ENCODE data around the gene GPN1. TPM values are rescaled to one million over a fixed set of nuclear protein-coding genes. Genes with fewer than 3 reads are reported as not detected.
A peak's percentile ranks its signal among the peaks of the same experiment; 100 is the strongest.

GPN1 gene
- total RNA-seq (ENCODE audit: unreplicated experiment), result 37.5 TPM
- long read RNA-seq, transcript GPN1-212 (14 exons, 1,832 nt), result major isoform, 45 of 53 reads
- long read RNA-seq, partial matches to known transcripts, result 0 of 53 reads
- long read RNA-seq, other reads (novel, unspliced or antisense), result 8 of 53 reads

DNA sequence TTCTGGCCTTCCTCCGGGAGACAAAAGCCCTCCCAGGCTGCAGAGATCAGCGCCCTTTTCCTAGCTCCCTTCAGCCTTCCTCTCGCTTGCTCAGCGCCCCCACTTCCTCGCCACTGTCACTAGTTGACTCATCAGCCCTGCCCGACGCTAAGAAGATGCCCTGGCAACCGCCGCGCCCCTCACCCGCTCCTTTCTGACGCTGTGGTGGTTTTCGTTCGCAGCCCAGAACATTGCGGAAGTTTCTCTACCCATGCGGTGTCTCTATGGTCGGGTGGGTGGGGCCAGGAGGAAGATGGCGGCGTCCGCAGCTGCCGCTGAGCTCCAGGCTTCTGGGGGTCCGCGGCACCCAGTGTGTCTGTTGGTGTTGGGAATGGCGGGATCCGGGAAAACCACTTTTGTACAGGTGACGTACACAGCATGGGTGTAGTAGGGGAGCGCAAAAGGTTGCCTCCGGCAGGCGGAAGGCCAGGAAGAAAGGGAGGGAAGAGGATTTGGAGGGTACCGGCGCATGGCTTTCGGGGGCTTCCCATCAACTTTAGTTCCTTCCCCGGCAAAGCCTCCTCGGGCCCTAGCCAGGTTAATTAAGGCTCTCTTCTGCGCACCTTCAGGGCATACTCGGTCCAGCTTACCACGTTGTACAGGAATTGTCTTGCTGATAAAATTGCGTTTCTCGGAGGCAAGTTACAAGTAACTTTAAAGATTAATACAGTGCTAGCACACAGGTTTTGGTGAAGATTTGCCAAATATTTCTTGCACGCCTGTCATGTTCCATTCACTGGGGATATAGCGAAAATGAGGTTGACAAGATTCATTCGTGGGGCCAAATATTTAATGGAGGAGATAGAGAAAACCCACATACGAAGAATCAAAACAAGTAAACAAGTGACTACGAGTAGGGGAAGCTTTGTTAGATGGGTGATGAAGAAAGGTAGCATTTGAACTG lies at the start of gene GPN1, which contains the start of gene CCDC121:
GPN1 (plus strand) TSS at position 284 of the 943 bp plus-strand sequence; CDS start at position 293, 9 bp downstream.
CCDC121 (minus strand) TSS at position 246 of the 943 bp plus-strand sequence. CDS start 1,213 bp downstream, outside the sequence.
- H3K27ac Mint-ChIP-seq (ENCODE audit: unreplicated experiment), result peak within 1 kb of the TSS; percentile 56
- DNase-seq, result peak; percentile 87
- peaks cover 7% of the 10 kb centered on the region for H3K4me1 Mint-ChIP-seq (ENCODE audit: low read depth, unreplicated experiment)
- no peaks in the 10 kb centered on the region for H3K9me3 Mint-ChIP-seq (ENCODE audit: unreplicated experiment)
- H3K36me3 Mint-ChIP-seq (ENCODE audit: unreplicated experiment), result no peaks in the 10 kb centered on the region
- peaks cover 2% of the 10 kb centered on the region for H3K27me3 Mint-ChIP-seq (ENCODE audit: unreplicated experiment)
- H3K4me3 Mint-ChIP-seq (ENCODE audit: unreplicated experiment), result no peak within 1 kb of the TSS
- no peak for TF ChIP-seq CTCF (IDR thresholded peaks at IDR 0.05; ENCODE audit: partially characterized antibody, unreplicated experiment)

DNA sequence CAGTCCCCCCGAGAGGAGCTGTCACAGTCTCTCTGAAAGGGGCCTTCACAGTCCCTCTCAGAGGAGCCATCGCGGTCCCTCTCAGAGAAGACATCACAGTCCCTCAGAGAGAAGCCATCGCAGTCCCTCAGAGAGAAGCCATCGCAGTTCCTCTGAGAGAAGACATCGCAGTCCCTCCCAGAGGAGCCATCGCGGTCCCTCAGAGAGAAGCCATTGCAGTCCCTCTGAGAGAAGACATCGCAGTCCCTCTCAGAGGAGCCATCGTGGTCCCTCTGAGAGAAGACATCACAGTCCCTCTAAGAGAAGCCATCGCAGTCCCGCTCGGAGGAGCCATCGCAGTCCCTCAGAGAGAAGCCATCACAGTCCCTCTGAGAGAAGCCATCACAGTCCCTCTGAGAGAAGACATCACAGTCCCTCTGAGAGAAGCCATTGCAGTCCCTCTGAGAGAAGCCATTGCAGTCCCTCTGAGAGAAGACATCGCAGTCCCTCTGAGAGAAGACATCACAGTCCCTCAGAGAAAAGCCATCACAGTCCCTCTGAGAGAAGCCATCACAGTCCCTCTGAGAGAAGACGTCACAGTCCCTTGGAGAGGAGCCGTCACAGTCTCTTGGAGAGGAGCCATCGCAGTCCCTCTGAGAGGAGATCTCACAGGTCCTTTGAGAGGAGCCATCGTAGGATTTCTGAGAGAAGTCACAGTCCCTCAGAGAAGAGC lies 47.3 kb upstream of the GPN1 start:
- TF ChIP-seq CTCF (IDR thresholded peaks at IDR 0.05; ENCODE audit: partially characterized antibody, unreplicated experiment), result no peak
- Mint-ChIP-seq H3K36me3 (ENCODE audit: unreplicated experiment) (peaks cover 35% of the 10 kb centered on the region), H3K27ac (ENCODE audit: unreplicated experiment) (no peak overlapping the region), H3K4me3 (ENCODE audit: unreplicated experiment) (peak overlapping the region; percentile 99), H3K4me1 (ENCODE audit: low read depth, unreplicated experiment) (peaks cover 10% of the 10 kb centered on the region), H3K9me3 (ENCODE audit: unreplicated experiment) (peaks cover 19% of the 10 kb centered on the region), H3K27me3 (ENCODE audit: unreplicated experiment) (peaks cover 8% of the 10 kb centered on the region)
- no peak for DNase-seq

DNA sequence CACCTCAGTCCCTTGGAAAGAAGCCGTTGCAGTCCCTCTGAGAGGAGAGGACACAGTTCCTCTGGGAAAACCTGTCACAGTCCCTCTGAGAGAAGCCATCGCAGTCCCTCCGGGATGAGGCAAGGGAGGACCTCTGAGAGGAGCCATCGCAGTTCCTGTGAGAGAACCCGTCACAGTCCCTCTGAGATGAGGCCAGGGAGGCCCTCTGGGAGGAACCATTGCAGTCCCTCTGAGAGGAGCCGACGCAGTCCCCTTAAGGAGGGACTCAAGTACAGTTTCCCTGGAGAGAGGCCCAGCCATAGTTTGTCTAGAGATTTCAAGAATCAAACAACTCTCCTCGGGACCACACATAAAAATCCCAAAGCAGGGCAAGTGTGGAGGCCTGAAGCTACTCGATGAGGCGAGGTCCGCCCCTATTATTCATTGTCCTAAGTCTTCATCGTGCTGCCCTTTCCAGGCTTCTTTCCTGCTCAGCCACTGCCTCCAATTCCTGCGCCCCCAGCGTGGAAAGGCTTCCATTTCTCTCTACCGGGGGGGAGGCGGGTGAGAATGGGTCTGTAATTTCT lies 46.6 kb upstream of the GPN1 start:
- Mint-ChIP-seq H3K4me3 (ENCODE audit: unreplicated experiment) (peak overlapping the region; percentile 99), H3K36me3 (ENCODE audit: unreplicated experiment) (peaks cover 33% of the 10 kb centered on the region), H3K4me1 (ENCODE audit: low read depth, unreplicated experiment) (peaks cover 10% of the 10 kb centered on the region), H3K27ac (ENCODE audit: unreplicated experiment) (peak overlapping the region; percentile 90), H3K27me3 (ENCODE audit: unreplicated experiment) (peaks cover 8% of the 10 kb centered on the region), H3K9me3 (ENCODE audit: unreplicated experiment) (peaks cover 19% of the 10 kb centered on the region)
- DNase-seq, result no peak
- TF ChIP-seq CTCF (IDR thresholded peaks at IDR 0.05; ENCODE audit: partially characterized antibody, unreplicated experiment), result no peak

DNA sequence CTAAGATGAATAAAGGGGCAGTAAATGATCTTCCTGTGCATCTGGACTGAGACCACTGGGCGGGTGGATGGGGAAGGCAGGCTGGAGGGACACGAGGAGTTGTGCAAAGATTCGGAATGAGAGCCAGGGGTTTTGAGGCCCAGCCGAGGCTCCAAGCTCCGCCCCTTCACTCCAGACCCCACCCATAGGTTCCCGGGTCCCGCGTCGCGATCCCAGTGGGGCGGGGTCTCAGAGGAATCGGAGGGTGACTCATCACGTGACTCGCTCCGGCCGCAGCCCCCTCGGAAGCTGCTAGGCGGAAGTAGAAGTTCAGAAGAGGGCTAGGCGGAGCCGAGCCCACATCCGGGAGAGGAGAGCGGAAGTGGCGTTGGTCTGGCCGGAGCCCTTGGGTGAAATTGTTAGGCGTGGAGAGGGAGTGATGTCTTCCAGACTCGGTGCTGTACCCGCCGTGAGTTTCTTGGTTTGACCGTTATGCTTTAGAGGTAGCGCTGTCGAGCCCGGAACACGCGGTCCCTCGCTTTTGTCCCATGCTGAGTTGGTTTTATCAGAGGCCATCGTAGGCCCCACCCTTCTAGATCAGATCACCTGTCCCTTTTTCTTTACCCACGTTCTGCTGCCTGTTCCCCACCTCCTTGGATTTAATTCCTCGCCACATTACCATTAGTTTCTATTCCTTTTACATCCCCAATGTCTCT lies 46.0 kb upstream of the GPN1 start, which contains the start of gene ZNF512:
ZNF512 (plus strand) TSS at position 348 of the 695 bp plus-strand sequence; CDS start at position 419, 71 bp downstream.
- H3K27me3 Mint-ChIP-seq (ENCODE audit: unreplicated experiment), result peaks cover 8% of the 10 kb centered on the region
- H3K4me1 Mint-ChIP-seq (ENCODE audit: low read depth, unreplicated experiment), result peaks cover 10% of the 10 kb centered on the region
- peaks cover 19% of the 10 kb centered on the region for H3K9me3 Mint-ChIP-seq (ENCODE audit: unreplicated experiment)
- H3K27ac Mint-ChIP-seq (ENCODE audit: unreplicated experiment), result peak within 1 kb of the TSS; percentile 90
- peak; percentile 82 for DNase-seq
- TF ChIP-seq CTCF (IDR thresholded peaks at IDR 0.05; ENCODE audit: partially characterized antibody, unreplicated experiment), result no peak
- H3K4me3 Mint-ChIP-seq (ENCODE audit: unreplicated experiment), result peak within 1 kb of the TSS; percentile 99
- H3K36me3 Mint-ChIP-seq (ENCODE audit: unreplicated experiment), result peaks cover 28% of the 10 kb centered on the region

Measured in glutamatergic neuron (in vitro differentiated cells).